ENCODE results near the gene CDC42SE1. TPM values are rescaled to one million over a fixed set of nuclear protein-coding genes. Genes with fewer than 3 reads are reported as not detected.
A peak's percentile ranks its signal among the peaks of the same experiment; 100 is the strongest.

Gene CDC42SE1
- total RNA-seq, 1 experiment from 2014 or later, result 76.3 TPM

DNA sequence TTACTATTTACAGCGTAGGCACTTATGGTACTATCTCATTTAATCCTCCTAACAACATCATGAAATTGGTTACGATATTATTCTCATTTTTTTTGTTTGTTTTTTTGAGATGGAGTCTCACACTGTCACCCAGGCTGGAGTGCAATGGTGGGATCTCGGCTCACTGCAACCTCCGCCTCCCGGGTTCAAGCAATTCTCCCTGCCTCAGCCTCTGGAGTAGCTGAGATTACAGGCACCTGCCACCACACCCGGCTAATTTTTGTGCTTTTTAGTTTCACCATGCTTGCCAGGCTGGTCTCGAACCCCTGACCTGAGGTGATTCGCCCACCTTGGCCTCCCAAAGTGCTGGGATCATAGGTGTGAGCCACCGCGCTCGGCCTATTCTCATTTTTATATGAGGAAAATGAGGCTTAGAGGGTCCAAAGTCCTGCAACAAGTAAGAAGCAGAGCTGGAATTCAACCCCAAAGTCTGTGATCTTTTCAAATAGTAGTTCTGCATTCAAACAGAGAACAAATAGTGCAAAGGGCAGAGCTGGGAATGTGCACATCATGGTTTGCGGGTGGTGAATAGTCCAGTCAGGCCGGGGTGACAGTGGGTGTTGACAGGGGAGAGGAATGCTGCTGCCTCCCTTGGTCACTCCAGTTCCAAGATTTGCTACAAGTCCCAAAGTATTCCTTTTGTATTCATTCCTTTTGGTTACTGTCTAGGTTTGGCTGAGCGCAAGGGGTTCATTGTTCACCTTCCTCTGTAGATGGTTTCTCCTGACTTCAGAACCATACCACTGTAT lies 46.5 kb downstream of the CDC42SE1 start:
- CTCF ChIA-PET, result interaction anchor here (1.0 kb wide), 1 partner anchor 11 kb away, joined by 4 read pairs; no protein-coding TSS in a partner anchor
- DNase-seq (ENCODE audit: low spot score) (no peak), ATAC-seq (no peak)
- H3K36me3 Mint-ChIP-seq, result peaks cover 2% of the 10 kb centered on the region; the same call in 1 of the 2 replicates
- H3K27me3 Mint-ChIP-seq (ENCODE audit: low read depth), result no peaks in the 10 kb centered on the region
- H3K4me1 Mint-ChIP-seq, result peaks cover 9% of the 10 kb centered on the region
- H3K27ac Mint-ChIP-seq, result no peak overlapping the region
- TF ChIP-seq GABPB1 (CRISPR knock-in tag; IDR thresholded peaks at IDR 0.05) (peak; percentile 21; the same call in 1 of the 2 replicates), FOXP4 (CRISPR knock-in tag; IDR thresholded peaks at IDR 0.05) (no peak), SMAD3 (CRISPR knock-in tag; IDR thresholded peaks at IDR 0.05; ENCODE audit: borderline replicate concordance) (no peak)
- no peak overlapping the region for H3K4me3 Mint-ChIP-seq
- no peaks in the 10 kb centered on the region for H3K9me3 Mint-ChIP-seq
- POLR2A ChIA-PET, result no interaction called here

DNA sequence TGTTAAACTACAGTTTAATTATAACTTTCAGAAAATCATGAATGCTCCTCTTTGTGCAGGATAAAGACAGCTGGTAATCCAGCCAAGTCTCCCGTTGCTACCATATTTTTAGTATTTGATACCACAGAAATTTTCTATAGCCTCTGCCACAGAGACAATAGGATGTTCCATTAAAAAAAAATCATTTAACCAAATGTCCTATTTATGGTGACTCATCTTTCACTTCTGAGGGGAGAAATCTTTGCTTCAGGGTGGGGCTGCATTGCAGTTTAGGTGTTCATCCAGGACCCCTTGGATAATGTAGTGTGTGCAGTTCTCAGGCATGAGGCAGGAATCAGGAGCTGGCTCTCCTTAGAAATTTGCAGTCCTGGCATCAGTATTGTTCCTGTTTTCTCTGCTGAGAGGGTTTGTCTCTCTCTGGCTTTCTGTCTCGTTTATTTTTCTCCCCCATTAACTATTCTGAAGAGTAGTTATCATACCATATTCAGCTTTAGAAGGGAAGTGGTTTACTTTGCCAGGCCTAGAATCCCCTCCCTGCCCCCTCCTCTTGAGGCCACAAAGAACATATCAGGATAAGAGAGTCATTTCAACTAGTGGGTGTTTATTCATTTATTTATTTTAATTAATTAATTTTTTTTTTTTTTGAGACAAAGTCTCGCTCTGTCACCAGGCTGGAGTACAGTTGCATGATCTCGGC lies 48.1 kb downstream of the CDC42SE1 start:
- ChIA-PET POLR2A (no interaction called here), CTCF (interaction anchor here (0.7 kb wide), 1 partner anchor 37 kb away, joined by 3 read pairs; no protein-coding TSS in a partner anchor)
- no peak overlapping the region for H3K4me3 Mint-ChIP-seq
- no peaks in the 10 kb centered on the region for H3K27me3 Mint-ChIP-seq (ENCODE audit: low read depth)
- H3K9me3 Mint-ChIP-seq, result no peaks in the 10 kb centered on the region
- no peak overlapping the region for H3K27ac Mint-ChIP-seq
- ATAC-seq (no peak), DNase-seq (ENCODE audit: low spot score) (no peak)
- peaks cover 24% of the 10 kb centered on the region for H3K4me1 Mint-ChIP-seq
- H3K36me3 Mint-ChIP-seq, result no peaks in the 10 kb centered on the region
- TF ChIP-seq NFYB (CRISPR knock-in tag; conservative IDR thresholded peaks at IDR 0.05; ENCODE audit: low read depth) (no peak), NR3C1 (CRISPR knock-in tag; conservative IDR thresholded peaks at IDR 0.05; ENCODE audit: low read depth) (no peak), SMAD4 (CRISPR knock-in tag; IDR thresholded peaks at IDR 0.05) (no peak), ETV6 (CRISPR knock-in tag; IDR thresholded peaks at IDR 0.05) (no peak), STAT6 (CRISPR knock-in tag; conservative IDR thresholded peaks at IDR 0.05; ENCODE audit: low read depth) (no peak), CTCF (IDR thresholded peaks at IDR 0.05) (no peak)
- TF ChIP-seq, protein P1, sequence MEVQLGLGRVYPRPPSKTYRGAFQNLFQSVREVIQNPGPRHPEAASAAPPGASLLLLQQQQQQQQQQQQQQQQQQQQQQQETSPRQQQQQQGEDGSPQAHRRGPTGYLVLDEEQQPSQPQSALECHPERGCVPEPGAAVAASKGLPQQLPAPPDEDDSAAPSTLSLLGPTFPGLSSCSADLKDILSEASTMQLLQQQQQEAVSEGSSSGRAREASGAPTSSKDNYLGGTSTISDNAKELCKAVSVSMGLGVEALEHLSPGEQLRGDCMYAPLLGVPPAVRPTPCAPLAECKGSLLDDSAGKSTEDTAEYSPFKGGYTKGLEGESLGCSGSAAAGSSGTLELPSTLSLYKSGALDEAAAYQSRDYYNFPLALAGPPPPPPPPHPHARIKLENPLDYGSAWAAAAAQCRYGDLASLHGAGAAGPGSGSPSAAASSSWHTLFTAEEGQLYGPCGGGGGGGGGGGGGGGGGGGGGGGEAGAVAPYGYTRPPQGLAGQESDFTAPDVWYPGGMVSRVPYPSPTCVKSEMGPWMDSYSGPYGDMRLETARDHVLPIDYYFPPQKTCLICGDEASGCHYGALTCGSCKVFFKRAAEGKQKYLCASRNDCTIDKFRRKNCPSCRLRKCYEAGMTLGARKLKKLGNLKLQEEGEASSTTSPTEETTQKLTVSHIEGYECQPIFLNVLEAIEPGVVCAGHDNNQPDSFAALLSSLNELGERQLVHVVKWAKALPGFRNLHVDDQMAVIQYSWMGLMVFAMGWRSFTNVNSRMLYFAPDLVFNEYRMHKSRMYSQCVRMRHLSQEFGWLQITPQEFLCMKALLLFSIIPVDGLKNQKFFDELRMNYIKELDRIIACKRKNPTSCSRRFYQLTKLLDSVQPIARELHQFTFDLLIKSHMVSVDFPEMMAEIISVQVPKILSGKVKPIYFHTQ (CRISPR knock-in tag; IDR thresholded peaks at IDR 0.05), result no peak
- TF ChIP-seq, protein P2, sequence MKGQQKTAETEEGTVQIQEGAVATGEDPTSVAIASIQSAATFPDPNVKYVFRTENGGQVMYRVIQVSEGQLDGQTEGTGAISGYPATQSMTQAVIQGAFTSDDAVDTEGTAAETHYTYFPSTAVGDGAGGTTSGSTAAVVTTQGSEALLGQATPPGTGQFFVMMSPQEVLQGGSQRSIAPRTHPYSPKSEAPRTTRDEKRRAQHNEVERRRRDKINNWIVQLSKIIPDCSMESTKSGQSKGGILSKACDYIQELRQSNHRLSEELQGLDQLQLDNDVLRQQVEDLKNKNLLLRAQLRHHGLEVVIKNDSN (CRISPR knock-in tag; IDR thresholded peaks at IDR 0.05), result no peak
- TF ChIP-seq, protein P3, sequence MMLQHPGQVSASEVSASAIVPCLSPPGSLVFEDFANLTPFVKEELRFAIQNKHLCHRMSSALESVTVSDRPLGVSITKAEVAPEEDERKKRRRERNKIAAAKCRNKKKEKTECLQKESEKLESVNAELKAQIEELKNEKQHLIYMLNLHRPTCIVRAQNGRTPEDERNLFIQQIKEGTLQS (CRISPR knock-in tag; conservative IDR thresholded peaks at IDR 0.05), result no peak
- TF ChIP-seq, protein P4, sequence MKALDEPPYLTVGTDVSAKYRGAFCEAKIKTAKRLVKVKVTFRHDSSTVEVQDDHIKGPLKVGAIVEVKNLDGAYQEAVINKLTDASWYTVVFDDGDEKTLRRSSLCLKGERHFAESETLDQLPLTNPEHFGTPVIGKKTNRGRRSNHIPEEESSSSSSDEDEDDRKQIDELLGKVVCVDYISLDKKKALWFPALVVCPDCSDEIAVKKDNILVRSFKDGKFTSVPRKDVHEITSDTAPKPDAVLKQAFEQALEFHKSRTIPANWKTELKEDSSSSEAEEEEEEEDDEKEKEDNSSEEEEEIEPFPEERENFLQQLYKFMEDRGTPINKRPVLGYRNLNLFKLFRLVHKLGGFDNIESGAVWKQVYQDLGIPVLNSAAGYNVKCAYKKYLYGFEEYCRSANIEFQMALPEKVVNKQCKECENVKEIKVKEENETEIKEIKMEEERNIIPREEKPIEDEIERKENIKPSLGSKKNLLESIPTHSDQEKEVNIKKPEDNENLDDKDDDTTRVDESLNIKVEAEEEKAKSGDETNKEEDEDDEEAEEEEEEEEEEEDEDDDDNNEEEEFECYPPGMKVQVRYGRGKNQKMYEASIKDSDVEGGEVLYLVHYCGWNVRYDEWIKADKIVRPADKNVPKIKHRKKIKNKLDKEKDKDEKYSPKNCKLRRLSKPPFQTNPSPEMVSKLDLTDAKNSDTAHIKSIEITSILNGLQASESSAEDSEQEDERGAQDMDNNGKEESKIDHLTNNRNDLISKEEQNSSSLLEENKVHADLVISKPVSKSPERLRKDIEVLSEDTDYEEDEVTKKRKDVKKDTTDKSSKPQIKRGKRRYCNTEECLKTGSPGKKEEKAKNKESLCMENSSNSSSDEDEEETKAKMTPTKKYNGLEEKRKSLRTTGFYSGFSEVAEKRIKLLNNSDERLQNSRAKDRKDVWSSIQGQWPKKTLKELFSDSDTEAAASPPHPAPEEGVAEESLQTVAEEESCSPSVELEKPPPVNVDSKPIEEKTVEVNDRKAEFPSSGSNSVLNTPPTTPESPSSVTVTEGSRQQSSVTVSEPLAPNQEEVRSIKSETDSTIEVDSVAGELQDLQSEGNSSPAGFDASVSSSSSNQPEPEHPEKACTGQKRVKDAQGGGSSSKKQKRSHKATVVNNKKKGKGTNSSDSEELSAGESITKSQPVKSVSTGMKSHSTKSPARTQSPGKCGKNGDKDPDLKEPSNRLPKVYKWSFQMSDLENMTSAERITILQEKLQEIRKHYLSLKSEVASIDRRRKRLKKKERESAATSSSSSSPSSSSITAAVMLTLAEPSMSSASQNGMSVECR (CRISPR knock-in tag; IDR thresholded peaks at IDR 0.05; ENCODE audit: borderline replicate concordance), result no peak

Measured in WTC11 (cell line).